Retinal pigment epithelial cell (primary cell): ENCODE measurements around the gene TSEN15.
"Not testable (repeated sequence)": the region's sequence is repeated elsewhere in the genome, so short reads cannot be mapped to it uniquely, and the experiment has no call there.

Experiments
- DNase-seq: peaks from one replicate; pipeline ENCODE4 v3.0.0-alpha.2; 2010; ENCODE audit warnings: low read depth
- H3K4me3 ChIP-seq: 2 replicates; pipeline ENCODE4 v1.5.1; 2011; ENCODE audit warnings: mild to moderate bottlenecking, low read length, control low read depth, moderate library complexity
- TF ChIP-seq, protein P1 (sequence below): conservative IDR thresholded peaks from 2 replicates; pipeline ENCODE4 v1.5.1; 2011; ENCODE audit warnings: low read depth, low read length, control low read depth, inconsistent platforms

The TSEN15 gene

DNA sequence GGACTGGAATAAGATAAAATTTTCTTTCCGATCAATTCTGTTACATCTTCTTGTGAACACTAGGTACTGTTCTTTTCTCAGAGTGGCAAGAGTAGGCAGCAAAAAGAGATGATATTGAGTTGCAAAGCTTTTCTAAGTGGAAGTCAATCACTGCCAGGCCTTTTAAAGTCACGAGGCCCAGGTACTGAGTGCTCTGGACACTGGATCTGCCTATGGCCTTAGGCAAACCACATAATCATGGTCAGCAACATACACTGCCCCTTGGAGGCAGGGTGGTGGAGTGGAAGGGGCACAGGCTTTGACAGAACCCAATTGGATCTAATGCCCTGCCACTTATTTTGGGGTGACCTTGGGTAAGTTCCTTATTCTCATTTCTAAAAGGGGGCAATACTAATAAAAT, 41.5 kb downstream of the TSEN15 start:
- no peak for DNase-seq
- H3K4me3 ChIP-seq = no peak overlapping the region
- TF ChIP-seq, protein P1, sequence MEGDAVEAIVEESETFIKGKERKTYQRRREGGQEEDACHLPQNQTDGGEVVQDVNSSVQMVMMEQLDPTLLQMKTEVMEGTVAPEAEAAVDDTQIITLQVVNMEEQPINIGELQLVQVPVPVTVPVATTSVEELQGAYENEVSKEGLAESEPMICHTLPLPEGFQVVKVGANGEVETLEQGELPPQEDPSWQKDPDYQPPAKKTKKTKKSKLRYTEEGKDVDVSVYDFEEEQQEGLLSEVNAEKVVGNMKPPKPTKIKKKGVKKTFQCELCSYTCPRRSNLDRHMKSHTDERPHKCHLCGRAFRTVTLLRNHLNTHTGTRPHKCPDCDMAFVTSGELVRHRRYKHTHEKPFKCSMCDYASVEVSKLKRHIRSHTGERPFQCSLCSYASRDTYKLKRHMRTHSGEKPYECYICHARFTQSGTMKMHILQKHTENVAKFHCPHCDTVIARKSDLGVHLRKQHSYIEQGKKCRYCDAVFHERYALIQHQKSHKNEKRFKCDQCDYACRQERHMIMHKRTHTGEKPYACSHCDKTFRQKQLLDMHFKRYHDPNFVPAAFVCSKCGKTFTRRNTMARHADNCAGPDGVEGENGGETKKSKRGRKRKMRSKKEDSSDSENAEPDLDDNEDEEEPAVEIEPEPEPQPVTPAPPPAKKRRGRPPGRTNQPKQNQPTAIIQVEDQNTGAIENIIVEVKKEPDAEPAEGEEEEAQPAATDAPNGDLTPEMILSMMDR = no peak

DNA sequence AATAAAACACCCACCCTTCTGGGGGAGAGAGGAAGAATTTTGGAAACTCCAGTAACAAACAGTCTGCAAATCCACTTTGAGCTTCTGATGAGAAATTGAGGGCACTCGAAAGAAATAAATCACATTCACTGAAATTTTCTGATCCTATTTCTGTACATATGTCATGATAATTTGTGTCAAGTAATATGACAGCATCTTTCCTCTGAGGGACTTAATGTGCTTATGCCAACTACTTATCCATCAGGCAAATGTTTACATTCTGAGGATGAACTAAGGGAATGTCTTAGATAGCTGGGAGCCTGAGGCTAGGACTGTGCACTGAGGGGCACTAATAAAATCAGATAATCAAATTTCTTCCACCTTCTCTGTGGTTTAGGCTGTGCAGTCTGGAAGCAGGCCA, 44.5 kb downstream of the TSEN15 start:
- no peak overlapping the region for H3K4me3 ChIP-seq
- TF ChIP-seq, protein P1 = no peak
- no peak for DNase-seq

DNA sequence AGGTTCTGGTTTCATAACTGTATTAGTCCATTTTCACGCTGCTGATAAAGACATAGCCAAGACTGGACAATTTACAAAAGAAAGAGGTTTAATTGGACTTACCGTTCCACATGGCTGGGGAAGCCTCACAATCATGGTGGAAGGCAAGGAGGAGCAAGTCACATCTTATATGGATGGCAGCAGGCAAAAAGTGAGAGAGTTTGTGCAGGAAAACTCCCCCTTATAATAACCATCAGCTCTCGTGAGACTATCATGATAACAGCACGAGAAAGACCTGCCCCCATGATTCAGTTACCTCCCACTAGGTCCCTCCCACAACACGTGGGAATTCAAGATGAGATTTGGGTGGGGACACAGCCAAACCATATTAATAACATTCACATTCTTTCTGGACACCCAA, 45.0 kb downstream of the TSEN15 start:
- H3K4me3 ChIP-seq, DNase-seq: not testable (repeated sequence)

DNA sequence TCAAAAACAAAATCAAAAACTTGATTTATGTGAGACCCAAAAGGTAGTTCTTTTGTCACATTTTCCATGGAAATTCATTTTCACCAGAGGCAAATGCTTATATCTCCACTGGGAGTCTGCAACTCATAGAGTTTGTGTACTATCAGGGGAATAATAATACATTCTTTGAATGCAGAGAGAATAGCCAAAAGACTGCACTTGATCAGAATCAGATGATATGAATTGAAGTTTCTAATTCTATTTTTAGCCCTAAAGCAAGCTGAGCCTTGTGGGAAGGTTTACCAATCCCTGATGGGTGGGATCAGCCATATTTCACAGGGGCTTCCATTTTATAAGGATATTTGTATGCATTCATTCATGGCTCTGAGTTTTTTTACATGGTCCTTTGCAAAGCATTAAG, 49.6 kb downstream of the TSEN15 start:
- TF ChIP-seq, protein P1 = no peak
- no peak overlapping the region for H3K4me3 ChIP-seq
- no peak for DNase-seq

DNA sequence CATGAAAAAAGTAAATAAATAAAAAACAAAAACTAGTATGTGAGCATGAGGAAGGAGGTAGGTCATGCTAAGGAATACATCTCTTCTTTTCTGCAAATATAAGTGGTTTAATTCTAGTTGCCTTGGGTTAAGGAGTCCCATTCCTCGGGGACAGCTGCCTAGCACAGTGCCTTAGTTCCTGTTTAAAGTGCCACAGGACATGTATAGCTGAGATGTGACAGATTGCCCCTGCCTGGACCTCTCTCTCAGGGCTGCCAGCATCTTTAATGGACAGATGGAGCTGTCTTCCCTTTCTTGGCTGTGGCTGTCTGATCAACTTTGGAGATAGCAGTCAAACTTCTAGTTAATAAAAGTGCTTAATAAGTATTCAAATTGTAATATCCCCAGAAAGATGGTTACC, 50.0 kb downstream of the TSEN15 start:
- TF ChIP-seq, protein P1 = no peak
- DNase-seq = no peak

DNA sequence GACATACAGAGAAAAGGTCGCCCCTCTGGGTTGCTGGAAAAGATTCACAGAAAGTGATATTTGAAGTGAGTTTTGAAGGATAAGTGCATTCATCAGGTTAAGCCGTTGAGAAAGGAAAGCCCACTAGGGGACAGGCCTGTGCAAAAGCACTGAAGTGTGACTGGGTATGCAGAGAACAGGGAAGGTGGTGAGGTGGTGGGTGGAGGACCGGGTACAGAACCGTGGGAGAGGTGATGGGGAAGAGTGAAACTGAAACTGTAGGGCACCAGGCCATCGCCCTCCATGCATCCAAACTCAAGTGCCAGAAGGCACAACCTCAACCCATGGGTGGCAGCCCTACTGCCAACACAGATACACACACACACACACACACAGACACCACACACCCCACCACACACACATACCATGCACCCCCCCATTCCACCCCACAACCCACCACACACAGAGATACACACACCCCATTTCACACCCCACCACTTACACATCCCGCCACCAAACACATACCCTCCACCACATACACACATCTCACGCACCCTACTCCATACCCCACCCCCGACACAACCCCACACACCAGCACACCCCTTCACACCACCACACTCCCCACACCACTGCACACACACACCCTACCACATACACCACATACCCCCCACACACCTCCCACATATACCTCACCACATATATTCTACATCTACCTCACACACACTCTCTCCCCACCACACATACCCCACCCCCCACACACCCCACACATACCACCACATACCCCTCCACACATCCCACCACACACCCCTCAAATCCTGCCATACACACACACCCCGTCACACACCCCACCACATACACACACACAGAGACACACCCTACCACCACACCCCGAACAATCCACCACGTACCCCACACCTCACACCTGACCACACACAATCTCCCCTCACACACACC, 59.0 kb downstream of the TSEN15 start:
- H3K4me3 ChIP-seq = no peak overlapping the region
- TF ChIP-seq, protein P1 = no peak
- DNase-seq = no peak

More for the DNA sequence above, 50.0 kb downstream of the TSEN15 start:
- no peak overlapping the region for H3K4me3 ChIP-seq

DNA sequence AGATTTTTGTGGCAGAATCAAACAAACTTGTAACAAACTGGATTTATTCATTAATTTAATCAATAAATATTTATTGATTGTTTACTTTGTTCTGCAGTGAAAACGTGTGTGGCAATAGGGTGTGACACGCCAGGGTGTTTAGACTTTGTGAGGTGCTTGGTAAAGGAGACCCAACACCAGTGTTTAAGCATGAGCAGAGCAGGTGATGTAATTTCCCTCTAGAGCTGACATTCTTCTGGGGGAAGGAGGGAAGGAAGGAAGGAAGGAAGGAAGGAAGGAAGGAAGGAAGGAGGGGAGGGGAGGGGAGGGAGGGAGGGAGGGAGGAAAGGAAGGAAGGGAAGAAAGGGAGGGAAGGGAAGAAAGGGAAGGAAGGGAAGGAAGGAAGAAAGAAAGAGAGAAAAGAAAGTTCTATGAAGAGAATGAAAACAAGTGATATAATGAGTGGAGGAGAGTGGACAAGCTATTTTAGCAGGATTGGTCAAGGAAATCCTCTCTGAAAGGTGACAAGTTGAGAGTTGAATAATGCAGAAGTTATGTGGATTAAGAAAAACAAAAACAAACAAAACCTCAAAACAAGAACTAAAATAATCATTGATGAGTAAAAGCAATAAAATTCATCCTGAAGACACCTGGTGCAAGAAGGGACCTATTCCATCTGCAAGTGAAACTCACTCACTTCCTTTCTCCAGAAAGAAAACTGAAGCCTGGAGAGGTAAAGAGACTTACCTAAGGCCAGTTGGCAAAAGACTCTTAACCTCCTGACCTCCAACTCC, 60.8 kb downstream of the TSEN15 start:
- no peak for DNase-seq
- TF ChIP-seq, protein P1 = no peak
- H3K4me3 ChIP-seq = no peak overlapping the region
